ENCODE results near the gene ANKRD50.

The ANKRD50 gene

DNA sequence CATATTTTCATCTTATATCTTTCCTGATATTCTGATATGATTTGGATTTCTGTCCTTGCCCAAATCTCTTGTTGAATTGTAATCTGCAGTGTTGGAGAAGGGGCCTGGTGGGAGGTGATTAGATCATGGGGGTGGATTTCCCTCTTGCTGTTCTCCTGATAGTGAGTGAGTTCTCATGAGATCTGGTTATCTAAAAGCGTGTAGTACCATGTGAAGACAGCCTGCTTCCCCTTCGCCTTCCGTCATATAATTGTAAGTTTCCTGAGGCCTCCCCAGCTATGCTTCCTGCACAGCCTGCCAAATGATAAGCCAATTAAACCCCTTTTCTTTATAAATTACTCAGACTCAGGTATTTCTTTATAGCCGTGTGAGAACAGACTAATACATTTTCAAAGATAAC, 77.2 kb downstream of the ANKRD50 start:
- DNase-seq (ENCODE audit: low read depth) = no peak

DNA sequence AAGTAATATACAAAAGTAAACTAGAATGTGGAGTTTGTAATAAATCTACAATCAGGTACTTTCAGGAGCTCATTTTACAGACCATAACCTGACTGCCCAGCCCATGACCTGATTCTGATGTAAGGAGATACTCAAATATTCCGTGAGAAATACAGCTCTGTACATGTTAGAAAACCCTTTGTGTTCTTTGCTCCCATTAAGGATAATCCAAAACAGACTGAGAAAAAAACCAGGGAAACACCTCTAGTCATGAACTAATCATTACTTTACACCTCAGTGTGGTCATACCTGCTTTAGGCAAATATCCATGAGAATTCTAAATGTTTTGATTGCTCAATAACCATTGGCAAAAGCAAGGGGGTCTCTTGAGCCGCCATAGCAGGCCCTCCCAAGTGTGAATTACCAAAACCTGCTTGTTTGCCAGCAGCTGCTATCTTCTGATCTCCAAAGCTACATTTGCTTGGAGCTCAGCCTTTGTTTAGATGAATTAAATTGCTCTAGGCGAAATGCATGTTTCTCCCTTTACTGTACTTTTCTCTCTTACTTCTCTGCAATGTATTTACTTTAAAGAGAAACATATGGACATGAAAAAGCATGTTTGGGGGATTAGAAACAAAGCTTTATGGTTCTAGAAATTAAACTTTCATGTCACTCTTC, 79.1 kb downstream of the ANKRD50 start:
- no peak for DNase-seq (ENCODE audit: low read depth)

DNA sequence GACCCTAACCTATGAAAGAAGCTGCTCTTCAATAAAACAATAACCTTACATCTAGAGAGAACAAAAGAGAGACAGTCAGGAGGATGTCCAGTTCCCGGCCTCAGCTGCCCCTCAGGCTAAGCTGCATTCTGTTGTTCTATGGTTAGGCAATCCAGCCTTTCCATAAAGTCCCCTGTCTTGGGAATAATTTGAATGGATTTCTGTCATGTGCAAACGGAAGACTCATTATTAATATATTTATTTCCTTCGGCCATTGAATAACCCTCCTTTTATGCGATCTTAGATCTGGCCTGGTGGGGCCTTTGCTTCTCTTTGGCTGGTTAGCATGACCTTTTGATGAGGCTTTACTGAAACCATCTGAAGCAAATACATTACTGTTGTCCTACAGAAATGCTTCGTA, 80.1 kb downstream of the ANKRD50 start:
- DNase-seq (ENCODE audit: low read depth) = no peak

DNA sequence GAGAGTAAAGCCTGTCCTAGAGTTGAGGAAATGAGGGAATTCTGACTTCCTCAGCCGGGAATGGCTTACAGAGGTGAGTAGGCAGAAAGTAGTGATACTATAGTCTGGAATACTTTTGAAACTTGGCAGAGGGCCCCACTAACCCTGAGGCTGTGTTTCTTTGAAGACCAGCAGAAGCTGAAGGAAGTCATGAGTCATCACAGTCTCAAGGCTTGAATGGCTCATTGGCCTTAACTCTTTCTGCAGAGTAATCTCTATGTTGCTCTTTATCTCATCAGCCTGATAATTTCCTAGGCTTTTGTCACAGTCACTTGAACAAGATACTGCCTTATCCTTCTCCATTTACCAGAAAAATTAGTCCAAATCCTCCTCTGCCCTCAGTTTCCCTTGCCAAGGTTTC, 80.8 kb downstream of the ANKRD50 start:
- peak; percentile 95 for DNase-seq (ENCODE audit: low read depth)

DNA sequence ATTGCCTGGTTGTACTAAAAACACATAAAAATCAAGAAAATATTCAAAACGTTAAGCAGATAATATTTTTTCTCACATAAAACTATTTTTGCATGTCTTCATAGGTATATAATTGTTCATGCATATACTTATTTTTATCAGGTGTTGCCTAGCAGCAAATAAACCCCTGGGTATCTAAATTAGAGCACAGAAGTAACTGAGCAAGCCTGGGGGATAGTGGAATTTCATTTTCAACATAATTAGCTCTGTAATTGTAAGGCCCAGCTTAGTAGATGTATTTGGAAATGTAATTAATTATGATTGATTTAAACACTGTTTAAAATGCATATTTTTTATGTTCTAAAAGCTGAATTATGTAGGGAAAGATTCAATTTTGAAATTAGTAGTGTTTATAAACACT, 82.9 kb downstream of the ANKRD50 start:
- no peak for DNase-seq (ENCODE audit: low read depth)

All from non-pigmented ciliary epithelial cell (primary cell).